Breast epithelium (tissue), 4 donors: Measurements from ENCODE around the gene NNT. TPM values are rescaled to one million over a fixed set of nuclear protein-coding genes. Genes with fewer than 3 reads are reported as not detected.

ENCODE experiments used
- DNase-seq, 2 donors: peaks; one replicate each; pipeline ENCODE4 v3.0.0-alpha.2; 2019; ENCODE audit warnings: low spot score in 2 of 2
- H3K27ac ChIP-seq, 2 donors: fragments of 200-600 bp; sonication (generic) in 1 of 2; one replicate each; pipeline ENCODE4 v1.5.1; 2016 to 2019; ENCODE audit warnings: mild to moderate bottlenecking in 1 of 2
- H3K27me3 ChIP-seq, 2 donors: fragments of 200-600 bp; sonication (generic) in 1 of 2; one replicate each; pipeline versions ENCODE4 v1.5.1 to v1.6.0; 2017 to 2019; ENCODE audit warnings: control low read depth in 1 of 2, mild to moderate bottlenecking in 1 of 2
- H3K36me3 ChIP-seq: fragments of 200-600 bp; one replicate; pipeline ENCODE4 v1.5.1; 2019
- H3K4me1 ChIP-seq, 2 donors: fragments of 200-600 bp; sonication (generic); one replicate each; pipeline ENCODE4 v1.5.1; 2016 to 2019; ENCODE audit warnings: control low read depth in 1 of 2
- H3K4me3 ChIP-seq, 3 donors: fragments of 200-600 bp; sonication (generic); 1 replicate in 2 of 3; 2 replicates in 1 of 3; pipeline ENCODE4 v1.5.1; 2016 to 2019; ENCODE audit warnings: mild to moderate bottlenecking in 3 of 3, moderate library complexity in 2 of 3
- H3K9me3 ChIP-seq, 2 donors: fragments of 200-600 bp; sonication (generic) in 1 of 2; one replicate each; pipeline ENCODE4 v1.5.1; 2016 to 2019; ENCODE audit warnings: control low read depth in 1 of 2
- CTCF ChIP-seq, 3 donors: fragments of 450-650 bp; IDR thresholded peaks; one replicate each; pipeline ENCODE4 v1.5.1; 2016 to 2017; ENCODE audit warnings: antibody characterized with exemption in 3 of 3, mild to moderate bottlenecking in 3 of 3, moderate library complexity in 3 of 3
- POLR2A ChIP-seq: fragments of 450-650 bp; IDR thresholded peaks from one replicate; pipeline ENCODE4 v1.6.1; 2016; ENCODE audit warnings: antibody characterized with exemption, mild to moderate bottlenecking, moderate library complexity
- POLR2AphosphoS5 ChIP-seq, 3 donors: sonication (generic); formaldehyde crosslinking; IDR thresholded peaks; one replicate each; pipeline ENCODE4 v1.6.1; 2017; ENCODE audit warnings: antibody characterized with exemption in 3 of 3
- intact Hi-C: fragments of 100-400 bp; cut with DNase I; formaldehyde crosslinking; loops from one replicate; pipeline ENCODE4 v1.15.1; 2023; ENCODE audit warnings: low total_unique reads
- total RNA-seq, 3 donors: library from RNA; depleted of rRNA; stranded (reverse); fragments of >200 nt; gene quantifications; one replicate each; pipeline ENCODE4 v1.1.0, GENCODE V29; 2016

The NNT gene
- total RNA-seq, 3 donors from 2014 or later: 30.2 to 137 (median 39.2) TPM

- intact Hi-C loops: no loop called here
- Histone ChIP-seq H3K36me3 (no peaks in the 10 kb centered on the region), H3K27ac (no peak overlapping the region), H3K4me3 (no peak overlapping the region), H3K4me1 (no peaks in the 10 kb centered on the region), H3K27me3 (no peaks in the 10 kb centered on the region), H3K9me3 (no peaks in the 10 kb centered on the region)
- DNase-seq: no peak
- TF ChIP-seq CTCF (IDR thresholded peaks at IDR 0.05) (no peak), POLR2A (no peak), POLR2AphosphoS5 (IDR thresholded peaks at IDR 0.05) (no peak)
These were observed 81.0 kb downstream of the NNT start for GRCh38 chr5:43683884-43684471.

DNA sequence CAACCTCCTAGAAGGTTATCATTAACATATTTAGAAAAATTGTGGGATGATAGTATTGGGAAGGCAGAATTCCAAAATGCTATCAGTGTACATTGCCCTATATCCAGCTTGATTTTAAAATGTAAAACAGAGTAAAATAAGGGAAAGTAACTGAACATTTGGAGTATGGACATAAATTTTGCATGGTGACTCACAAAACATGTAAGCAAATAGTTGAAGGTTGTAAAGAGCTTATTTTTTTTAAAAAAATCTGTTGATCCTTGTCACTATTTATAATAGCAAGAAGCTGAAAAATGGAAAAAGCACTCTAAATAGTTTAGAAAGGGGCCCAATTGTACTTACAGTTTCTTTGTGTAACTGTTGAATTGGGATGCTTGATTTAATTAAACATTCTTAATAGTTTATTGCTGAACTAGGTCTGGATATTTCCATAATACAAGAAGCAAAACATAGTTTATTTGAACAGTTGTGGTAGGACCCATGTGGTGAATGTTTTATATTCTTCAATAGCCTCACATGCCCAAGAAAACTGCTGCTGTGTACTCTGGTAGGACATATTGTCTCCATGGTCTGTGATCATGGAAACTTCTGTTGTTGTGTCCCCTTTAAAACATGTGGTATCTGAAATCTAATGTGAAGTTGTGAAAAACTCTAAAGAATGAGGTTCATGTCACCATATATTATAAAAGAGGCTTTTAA lies 82.4 kb downstream of the NNT start:
- intact Hi-C loops: no loop called here
- TF ChIP-seq POLR2AphosphoS5 (IDR thresholded peaks at IDR 0.05) (no peak), CTCF (IDR thresholded peaks at IDR 0.05) (no peak), POLR2A (no peak)
- no peaks in the 10 kb centered on the region for H3K36me3 ChIP-seq
- no peaks in the 10 kb centered on the region for H3K4me1 ChIP-seq
- no peak overlapping the region for H3K4me3 ChIP-seq
- H3K9me3 ChIP-seq: no peaks in the 10 kb centered on the region
- H3K27me3 ChIP-seq: no peaks in the 10 kb centered on the region
- H3K27ac ChIP-seq: no peak overlapping the region
- DNase-seq: no peak

- Histone ChIP-seq H3K4me1 (no peaks in the 10 kb centered on the region), H3K27ac (no peak overlapping the region), H3K9me3 (no peaks in the 10 kb centered on the region), H3K4me3 (no peak overlapping the region), H3K36me3 (no peaks in the 10 kb centered on the region), H3K27me3 (no peaks in the 10 kb centered on the region)
- TF ChIP-seq CTCF (IDR thresholded peaks at IDR 0.05): no peak
- no peak for TF ChIP-seq POLR2A
- TF ChIP-seq POLR2AphosphoS5 (IDR thresholded peaks at IDR 0.05): no peak
- intact Hi-C loops: no loop called here
- no peak for DNase-seq
These were observed 84.3 kb downstream of the NNT start for GRCh38 chr5:43687275-43687674.

DNA sequence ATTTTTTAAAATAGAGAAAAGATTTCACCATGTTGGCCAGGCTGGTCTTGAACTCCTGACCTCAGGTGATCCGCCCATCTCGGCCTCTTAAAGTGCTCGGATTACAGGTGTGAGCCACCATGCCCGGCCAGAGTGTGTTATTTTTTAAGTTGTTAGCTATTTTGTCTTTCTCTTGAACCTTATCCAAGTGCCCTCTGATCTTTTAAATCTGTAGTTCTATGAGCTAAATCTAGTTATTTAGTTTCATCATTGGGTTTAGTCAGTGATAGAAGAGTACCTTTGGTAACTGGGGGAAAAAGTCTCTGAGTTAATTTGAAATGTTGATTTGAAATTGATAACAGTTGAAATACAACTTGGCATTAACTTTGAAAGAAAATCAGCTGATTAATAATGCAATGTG lies 88.3 kb downstream of the NNT start:
- TF ChIP-seq CTCF (IDR thresholded peaks at IDR 0.05) (no peak), POLR2AphosphoS5 (IDR thresholded peaks at IDR 0.05) (no peak), POLR2A (no peak)
- H3K36me3 ChIP-seq: peaks cover 4% of the 10 kb centered on the region
- no peaks in the 10 kb centered on the region for H3K27me3 ChIP-seq
- no peak for DNase-seq
- intact Hi-C loops: no loop called here
- H3K4me3 ChIP-seq: no peak overlapping the region
- H3K4me1 ChIP-seq: no peaks in the 10 kb centered on the region
- H3K9me3 ChIP-seq: peaks cover 0 to 2% of the 10 kb centered on the region in 2 donors
- no peak overlapping the region for H3K27ac ChIP-seq

- TF ChIP-seq CTCF (IDR thresholded peaks at IDR 0.05) (no peak), POLR2AphosphoS5 (IDR thresholded peaks at IDR 0.05) (no peak), POLR2A (no peak)
- peaks cover 4% of the 10 kb centered on the region for H3K36me3 ChIP-seq
- no peak overlapping the region for H3K4me3 ChIP-seq
- intact Hi-C loops: no loop called here
- no peaks in the 10 kb centered on the region for H3K4me1 ChIP-seq
- no peak overlapping the region for H3K27ac ChIP-seq
- no peaks in the 10 kb centered on the region for H3K27me3 ChIP-seq
- no peak for DNase-seq
- H3K9me3 ChIP-seq: peaks cover 4 to 7% of the 10 kb centered on the region in 2 donors
These were observed 88.9 kb downstream of the NNT start for GRCh38 chr5:43691893-43692292.
